ENCODE measurements around the gene ULK1. TPM values are rescaled to one million over a fixed set of nuclear protein-coding genes. Genes with fewer than 3 reads are reported as not detected.

Gene ULK1
- polyA plus RNA-seq, 1 donor (not counting 4 experiments of a cell fraction or from before 2014, with no cell fraction given): 2.3 TPM

DNA sequence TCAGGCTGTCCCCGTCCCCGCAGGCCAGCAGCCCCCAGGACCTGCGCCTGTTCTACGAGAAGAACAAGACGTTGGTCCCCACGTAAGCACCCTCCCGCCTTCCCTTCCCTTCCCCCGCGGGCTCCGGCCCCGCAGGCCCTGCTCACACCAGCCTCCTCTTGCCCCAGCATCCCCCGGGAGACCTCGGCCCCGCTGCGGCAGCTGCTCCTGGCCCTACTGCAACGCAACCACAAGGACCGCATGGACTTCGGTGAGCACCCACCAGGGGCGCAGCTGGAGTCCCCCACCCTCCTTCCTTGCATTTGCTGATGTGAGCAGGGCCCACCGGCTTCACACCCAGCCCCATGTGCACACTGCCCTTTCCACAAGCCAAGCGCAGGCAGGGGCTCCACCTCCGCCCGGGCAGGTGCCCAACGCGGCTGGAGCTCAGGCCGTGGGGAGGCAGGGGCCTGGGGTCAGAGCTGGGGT lies 15.4 kb downstream of the ULK1 start:
- FAIRE-seq (no peak), DNase-seq (ENCODE audit: low read depth, low spot score) (no peak)
- no peak overlapping the region for H3K4me3 ChIP-seq (ENCODE audit: control insufficient read depth in 2 of 3, extremely low read depth in 1 of 3, insufficient read depth in 2 of 3, low read depth in 1 of 3, low read length in 3 of 3)
- H3K27me3 ChIP-seq (ENCODE audit: control insufficient read depth, extremely low read depth, insufficient read depth, low read length): no peaks in the 10 kb centered on the region
- no peak overlapping the region for H2AFZ ChIP-seq (ENCODE audit: control insufficient read depth, low read length)
- dilution Hi-C loops (cut with MboI; ENCODE audit: extremely low pct_ligation_motif_present, low sequenced_read_pairs): no loop called here
- no peaks in the 10 kb centered on the region for H3K9me1 ChIP-seq (ENCODE audit: control insufficient read depth, extremely low read depth, insufficient read depth, low read length)
- H3K4me2 ChIP-seq (ENCODE audit: control insufficient read depth, extremely low read depth, insufficient read depth, low read depth, low read length): no peak overlapping the region
- H3K4me1 ChIP-seq (ENCODE audit: control insufficient read depth, extremely low read depth, insufficient read depth, low read length): no peaks in the 10 kb centered on the region
- H3K9ac ChIP-seq (ENCODE audit: control insufficient read depth, extremely low read depth, insufficient read depth, low read length): no peak overlapping the region
- H3K9me3 ChIP-seq (ENCODE audit: control insufficient read depth, low read depth, low read length): no peaks in the 10 kb centered on the region
- no peak overlapping the region for H3K27ac ChIP-seq (ENCODE audit: control insufficient read depth, insufficient read depth, low read length)
- H3K36me3 ChIP-seq (ENCODE audit: control insufficient read depth in 2 of 2, extremely low read depth in 1 of 2, insufficient read depth in 2 of 2, low read length in 2 of 2): peaks cover 0 to 19% of the 10 kb centered on the region in 2 experiments
- H3K79me2 ChIP-seq (ENCODE audit: control insufficient read depth, insufficient read depth, low read length): no peaks in the 10 kb centered on the region
- H4K20me1 ChIP-seq (ENCODE audit: control insufficient read depth, extremely low read depth, insufficient read depth, low read length): no peaks in the 10 kb centered on the region
- TF ChIP-seq, protein P1, sequence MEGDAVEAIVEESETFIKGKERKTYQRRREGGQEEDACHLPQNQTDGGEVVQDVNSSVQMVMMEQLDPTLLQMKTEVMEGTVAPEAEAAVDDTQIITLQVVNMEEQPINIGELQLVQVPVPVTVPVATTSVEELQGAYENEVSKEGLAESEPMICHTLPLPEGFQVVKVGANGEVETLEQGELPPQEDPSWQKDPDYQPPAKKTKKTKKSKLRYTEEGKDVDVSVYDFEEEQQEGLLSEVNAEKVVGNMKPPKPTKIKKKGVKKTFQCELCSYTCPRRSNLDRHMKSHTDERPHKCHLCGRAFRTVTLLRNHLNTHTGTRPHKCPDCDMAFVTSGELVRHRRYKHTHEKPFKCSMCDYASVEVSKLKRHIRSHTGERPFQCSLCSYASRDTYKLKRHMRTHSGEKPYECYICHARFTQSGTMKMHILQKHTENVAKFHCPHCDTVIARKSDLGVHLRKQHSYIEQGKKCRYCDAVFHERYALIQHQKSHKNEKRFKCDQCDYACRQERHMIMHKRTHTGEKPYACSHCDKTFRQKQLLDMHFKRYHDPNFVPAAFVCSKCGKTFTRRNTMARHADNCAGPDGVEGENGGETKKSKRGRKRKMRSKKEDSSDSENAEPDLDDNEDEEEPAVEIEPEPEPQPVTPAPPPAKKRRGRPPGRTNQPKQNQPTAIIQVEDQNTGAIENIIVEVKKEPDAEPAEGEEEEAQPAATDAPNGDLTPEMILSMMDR (optimal IDR thresholded peaks at IDR 0.05 in 1 of 3, IDR thresholded peaks at IDR 0.05 in 1 of 3, conservative IDR thresholded peaks at IDR 0.05 in 1 of 3; ENCODE audit: extremely low read depth in 1 of 3, insufficient read depth in 2 of 3, low read length in 3 of 3): no peak
- no peak for TF ChIP-seq EZH2 (IDR thresholded peaks at IDR 0.05; ENCODE audit: low read length)

GRCh38 chr12:131910302-131911027 lies 16.0 kb downstream of the ULK1 start:
- no peak for TF ChIP-seq EZH2 (IDR thresholded peaks at IDR 0.05; ENCODE audit: low read length)
- TF ChIP-seq, protein P1 (optimal IDR thresholded peaks at IDR 0.05 in 1 of 3, IDR thresholded peaks at IDR 0.05 in 1 of 3, conservative IDR thresholded peaks at IDR 0.05 in 1 of 3; ENCODE audit: extremely low read depth in 1 of 3, insufficient read depth in 2 of 3, low read length in 3 of 3): no peak
- Histone ChIP-seq H3K4me1 (ENCODE audit: control insufficient read depth, extremely low read depth, insufficient read depth, low read length) (no peaks in the 10 kb centered on the region), H3K9me3 (ENCODE audit: control insufficient read depth, low read depth, low read length) (no peaks in the 10 kb centered on the region), H3K9ac (ENCODE audit: control insufficient read depth, extremely low read depth, insufficient read depth, low read length) (no peak overlapping the region), H3K9me1 (ENCODE audit: control insufficient read depth, extremely low read depth, insufficient read depth, low read length) (no peaks in the 10 kb centered on the region), H4K20me1 (ENCODE audit: control insufficient read depth, extremely low read depth, insufficient read depth, low read length) (no peaks in the 10 kb centered on the region), H2AFZ (ENCODE audit: control insufficient read depth, low read length) (no peak overlapping the region), H3K27ac (ENCODE audit: control insufficient read depth, insufficient read depth, low read length) (no peak overlapping the region), H3K4me3 (ENCODE audit: control insufficient read depth in 2 of 3, extremely low read depth in 1 of 3, insufficient read depth in 2 of 3, low read depth in 1 of 3, low read length in 3 of 3) (no peak overlapping the region), H3K36me3 (ENCODE audit: control insufficient read depth in 2 of 2, extremely low read depth in 1 of 2, insufficient read depth in 2 of 2, low read length in 2 of 2) (peaks cover 0 to 21% of the 10 kb centered on the region in 2 experiments), H3K27me3 (ENCODE audit: control insufficient read depth, extremely low read depth, insufficient read depth, low read length) (no peaks in the 10 kb centered on the region), H3K4me2 (ENCODE audit: control insufficient read depth, extremely low read depth, insufficient read depth, low read depth, low read length) (no peak overlapping the region), H3K79me2 (ENCODE audit: control insufficient read depth, insufficient read depth, low read length) (no peaks in the 10 kb centered on the region)
- DNase-seq (ENCODE audit: low read depth, low spot score): no peak
- no peak for FAIRE-seq
- dilution Hi-C loops (cut with MboI; ENCODE audit: extremely low pct_ligation_motif_present, low sequenced_read_pairs): no loop called here
